Right lobe of liver (tissue), 6 donors: Measurements from ENCODE around the gene MSX1. TPM values are rescaled to one million over a fixed set of nuclear protein-coding genes. Genes with fewer than 3 reads are reported as not detected.

Source experiments
- ATAC-seq, 4 donors: fragments of 200-7000 bp; cut with Tn5 transposase; one replicate each; pipeline ENCODE4 v1.9.1; 2020; ENCODE audit warnings: mild to moderate bottlenecking in 4 of 4, moderate library complexity in 4 of 4
- DNase-seq, 3 donors: peaks; one replicate each; pipeline ENCODE4 v3.0.0-alpha.2; 2020
- H3K27ac ChIP-seq, 3 donors: fragments of 200-600 bp; one replicate each; pipeline ENCODE4 v1.8.0; 2022
- H3K27me3 ChIP-seq, 2 donors: fragments of 200-600 bp; one replicate each; pipeline ENCODE4 v1.8.0; 2022
- H3K36me3 ChIP-seq, 4 donors: fragments of 200-600 bp; sonication (generic) in 1 of 4; one replicate each; pipeline versions ENCODE4 v1.5.1 to v1.8.0; 2017 to 2022; ENCODE audit warnings: control low read depth in 1 of 4
- H3K4me1 ChIP-seq, 4 donors: fragments of 200-600 bp; sonication (generic) in 1 of 4; one replicate each; pipeline versions ENCODE4 v1.5.1 to v1.8.0; 2017 to 2022; ENCODE audit warnings: control low read depth in 1 of 4
- H3K4me3 ChIP-seq, 3 donors: fragments of 200-600 bp; one replicate each; pipeline ENCODE4 v1.8.0; 2022
- H3K9me3 ChIP-seq, 4 donors: fragments of 200-600 bp; sonication (generic) in 1 of 4; one replicate each; pipeline versions ENCODE4 v1.5.1 to v1.8.0; 2017 to 2022; ENCODE audit warnings: control low read depth in 1 of 4
- POLR2A ChIP-seq: fragments of 450-650 bp; IDR thresholded peaks from one replicate; pipeline ENCODE4 v1.6.1; 2017; ENCODE audit warnings: antibody characterized with exemption, mild to moderate bottlenecking
- WGBS: methylation state at CpG from one replicate; pipeline ENCODE4 v1.1.6; 2018; ENCODE audit warnings: low coverage, low lambda C conversion rate; ENCODE audit not compliant: insufficient coverage; ENCODE audit errors: missing lambda C conversion rate; 5-methylcytosine and 5-hydroxymethylcytosine counted together
- intact Hi-C, 2 donors: fragments of 100-400 bp; cut with DNase I; formaldehyde crosslinking; loops; one replicate each; pipeline versions ENCODE4 v1.11.2 to v1.14.1; 2022
- total RNA-seq, 6 experiments: library from RNA; depleted of rRNA in 2 of 6; stranded (reverse); fragments of >200 nt in 2 of 6; fragmentation: NEBNext Ultra II Directional in 3 of 6; extraction: Animal tissue kit (Norgen Biotek cat#: 25700) in 3 of 6; gene quantifications; one replicate each; pipeline versions ENCODE4 v1.1.0 to v1.2.4, GENCODE V29; 2016 to 2023
- TF ChIP-seq, protein P1 (sequence below), 4 donors: fragments of 200-600 bp in 3 of 4; fragments of 450-650 bp in 1 of 4; IDR thresholded peaks; one replicate each; pipeline versions ENCODE4 v1.5.1 to v1.8.0; 2016 to 2022; ENCODE audit warnings: antibody characterized with exemption in 4 of 4, mild to moderate bottlenecking in 2 of 4
- donor health status: DM: no; HTN: yes; CAD: no.
- donor health status: DM: no; HTN: no; CAD: no.
- donor health status: DM: no; HTN: no; CAD: no.
- donor health status: DM: no; HTN: yes; CAD: no.
- donor health status: DM: no; HTN: yes; CAD: no.

MSX1 gene
- total RNA-seq, 6 experiments from 2014 or later = 0.15 to 0.62 (median 0.31) TPM

DNA sequence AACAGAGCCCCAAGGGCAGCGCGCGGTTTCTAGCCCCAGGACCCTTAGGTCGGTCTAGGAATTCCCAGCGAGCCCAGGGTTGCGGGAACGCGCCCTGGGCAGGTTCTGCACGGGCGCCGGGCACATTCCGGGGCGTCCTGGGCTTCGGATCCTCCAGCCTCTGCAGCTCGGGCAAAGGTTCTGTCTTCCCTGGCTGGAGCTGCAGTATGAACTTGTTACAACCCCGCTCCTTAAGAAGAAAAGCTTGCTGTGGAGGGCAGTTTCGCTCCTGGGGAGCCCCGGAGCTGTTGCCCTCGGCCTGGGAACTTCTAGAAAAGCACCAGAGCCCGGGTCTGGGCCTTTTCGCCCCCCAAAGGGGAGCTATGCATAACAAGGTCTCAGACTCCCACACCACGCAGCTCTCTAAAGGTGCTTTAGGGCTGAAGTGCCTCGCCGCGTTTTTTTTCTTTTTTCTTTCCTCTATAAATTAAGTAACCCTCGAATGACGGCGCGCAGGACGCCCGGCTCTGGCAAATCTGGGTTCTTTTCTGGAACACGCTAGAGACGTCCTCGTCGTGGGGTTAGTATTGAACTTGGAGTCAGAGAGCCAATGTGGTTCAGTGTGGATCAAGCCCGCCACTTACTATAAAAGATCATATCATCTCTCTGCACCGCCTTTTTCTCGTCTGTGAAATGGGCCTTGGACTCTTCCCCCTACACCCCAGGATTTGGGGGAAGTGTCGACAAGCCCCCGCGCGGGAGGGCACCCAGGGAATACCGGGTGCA, 5.7 kb downstream of the MSX1 start:
- Histone ChIP-seq H3K4me1 (peaks cover 0 to 18% (median 0%) of the 10 kb centered on the region in 4 donors), H3K9me3 (no peaks in the 10 kb centered on the region), H3K27ac (no peak overlapping the region), H3K27me3 (peaks cover 4 to 80% of the 10 kb centered on the region in 2 donors), H3K36me3 (no peaks in the 10 kb centered on the region), H3K4me3 (no peak overlapping the region)
- intact Hi-C loops = no loop called here
- TF ChIP-seq, protein P1, sequence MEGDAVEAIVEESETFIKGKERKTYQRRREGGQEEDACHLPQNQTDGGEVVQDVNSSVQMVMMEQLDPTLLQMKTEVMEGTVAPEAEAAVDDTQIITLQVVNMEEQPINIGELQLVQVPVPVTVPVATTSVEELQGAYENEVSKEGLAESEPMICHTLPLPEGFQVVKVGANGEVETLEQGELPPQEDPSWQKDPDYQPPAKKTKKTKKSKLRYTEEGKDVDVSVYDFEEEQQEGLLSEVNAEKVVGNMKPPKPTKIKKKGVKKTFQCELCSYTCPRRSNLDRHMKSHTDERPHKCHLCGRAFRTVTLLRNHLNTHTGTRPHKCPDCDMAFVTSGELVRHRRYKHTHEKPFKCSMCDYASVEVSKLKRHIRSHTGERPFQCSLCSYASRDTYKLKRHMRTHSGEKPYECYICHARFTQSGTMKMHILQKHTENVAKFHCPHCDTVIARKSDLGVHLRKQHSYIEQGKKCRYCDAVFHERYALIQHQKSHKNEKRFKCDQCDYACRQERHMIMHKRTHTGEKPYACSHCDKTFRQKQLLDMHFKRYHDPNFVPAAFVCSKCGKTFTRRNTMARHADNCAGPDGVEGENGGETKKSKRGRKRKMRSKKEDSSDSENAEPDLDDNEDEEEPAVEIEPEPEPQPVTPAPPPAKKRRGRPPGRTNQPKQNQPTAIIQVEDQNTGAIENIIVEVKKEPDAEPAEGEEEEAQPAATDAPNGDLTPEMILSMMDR (IDR thresholded peaks at IDR 0.05) = no peak
- TF ChIP-seq POLR2A = no peak
- ATAC-seq (no peak), DNase-seq (no peak)
- 2% methylated on average over 28 of the region's 43 CpGs for WGBS

DNA sequence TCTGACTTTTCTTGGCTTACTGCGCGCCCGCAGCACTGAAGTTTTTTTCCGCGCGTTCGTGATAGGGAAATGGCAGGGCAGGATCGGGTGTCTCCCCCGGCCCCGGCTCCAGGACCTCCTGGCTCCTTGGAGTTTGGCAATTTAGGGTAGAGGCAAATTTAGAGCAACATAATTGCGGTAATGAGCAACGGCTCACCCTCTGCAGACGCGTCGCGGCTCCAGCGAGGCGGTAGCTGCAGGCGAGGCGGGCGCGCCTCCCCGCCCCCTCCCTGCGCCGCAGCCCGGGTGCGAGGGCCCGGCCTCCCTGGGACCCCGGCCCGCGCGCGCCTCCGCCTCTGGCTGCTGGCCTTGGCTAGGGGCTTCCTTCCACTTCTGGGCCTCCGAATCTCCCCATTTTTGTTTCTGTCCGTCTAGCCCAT, 6.2 kb downstream of the MSX1 start:
- Histone ChIP-seq H3K9me3 (no peaks in the 10 kb centered on the region), H3K4me3 (no peak overlapping the region), H3K27me3 (peaks cover 4 to 80% of the 10 kb centered on the region in 2 donors), H3K4me1 (peaks cover 0 to 13% (median 0%) of the 10 kb centered on the region in 4 donors), H3K36me3 (no peaks in the 10 kb centered on the region), H3K27ac (no peak overlapping the region)
- no peak for TF ChIP-seq POLR2A
- TF ChIP-seq, protein P1 (IDR thresholded peaks at IDR 0.05) = no peak
- WGBS = 1% methylated on average over 7 of the region's 36 CpGs
- ATAC-seq (no peak), DNase-seq (no peak)
- intact Hi-C loops = no loop called here

DNA sequence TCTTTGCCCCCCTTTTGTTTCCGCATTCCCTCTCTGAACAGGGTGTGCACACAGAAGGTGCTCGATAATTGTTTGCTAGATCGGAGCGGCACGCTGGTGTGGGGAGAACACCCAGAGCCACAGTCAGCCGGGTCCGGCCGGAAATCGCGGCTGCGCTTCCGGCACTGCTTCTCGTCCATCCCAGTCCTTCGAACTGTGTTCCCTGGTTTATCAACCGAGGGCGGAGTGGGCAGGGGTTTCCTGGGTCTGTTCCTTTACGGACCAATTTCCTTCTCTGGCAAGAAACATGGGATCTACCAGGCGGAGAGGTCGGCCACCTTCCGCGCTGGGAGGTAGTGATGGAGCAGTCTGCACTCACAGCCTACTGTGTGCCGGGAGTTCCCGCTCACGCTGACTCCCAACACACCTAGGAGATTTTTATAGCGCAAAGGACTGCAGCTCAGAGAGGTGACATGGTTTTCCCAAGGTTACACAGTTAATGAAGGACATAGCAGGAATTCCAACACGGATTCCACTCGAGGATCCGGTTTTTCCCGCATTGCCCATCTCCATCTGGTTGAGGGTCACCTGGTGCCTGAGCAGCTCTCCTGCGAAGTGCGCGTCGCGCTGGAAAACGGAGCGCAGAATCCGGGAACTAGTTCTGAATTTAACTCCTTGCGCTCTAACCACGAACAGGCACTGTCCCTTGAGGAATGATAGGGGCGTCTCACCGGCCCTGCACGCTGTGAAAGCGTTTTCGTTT, 6.8 kb downstream of the MSX1 start:
- Histone ChIP-seq H3K36me3 (no peaks in the 10 kb centered on the region), H3K27me3 (peaks cover 4 to 74% of the 10 kb centered on the region in 2 donors), H3K4me3 (no peak overlapping the region), H3K9me3 (no peaks in the 10 kb centered on the region), H3K27ac (no peak overlapping the region), H3K4me1 (peaks cover 0 to 13% (median 0%) of the 10 kb centered on the region in 4 donors)
- DNase-seq = no peak
- WGBS = 3% methylated on average over 26 of the region's 44 CpGs
- no peak for ATAC-seq
- TF ChIP-seq, protein P1 (IDR thresholded peaks at IDR 0.05) = no peak
- TF ChIP-seq POLR2A = no peak
- intact Hi-C loops = no loop called here

DNA sequence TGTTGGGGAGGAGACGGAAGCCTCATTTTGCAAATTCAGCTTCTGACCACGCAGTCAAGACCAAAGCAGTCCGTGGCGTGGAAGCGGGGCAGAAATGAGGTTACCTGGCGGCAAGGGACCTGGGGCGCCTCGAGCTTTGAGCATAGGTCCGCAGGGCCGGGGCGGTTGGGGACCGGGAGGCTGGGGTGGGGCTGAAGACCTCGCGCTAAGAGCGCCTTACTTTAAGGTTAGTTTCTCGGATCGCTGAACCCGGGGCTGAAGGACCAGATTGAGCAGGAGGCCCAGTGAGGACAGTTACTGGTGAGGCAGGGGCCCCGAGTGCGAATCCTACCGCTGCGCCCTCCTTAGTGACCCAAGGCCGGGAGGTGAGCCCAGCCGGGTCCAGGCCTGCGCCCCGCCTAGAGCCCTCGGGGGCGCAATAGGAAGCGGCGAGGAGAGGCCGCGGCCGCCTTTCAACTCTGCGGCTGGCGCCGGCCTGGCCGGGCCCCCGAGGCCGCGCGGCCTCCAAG, 7.5 kb downstream of the MSX1 start:
- ATAC-seq (no peak), DNase-seq (no peak)
- peaks cover 0 to 13% (median 0%) of the 10 kb centered on the region in 4 donors for H3K4me1 ChIP-seq
- TF ChIP-seq POLR2A = no peak
- TF ChIP-seq, protein P1 (IDR thresholded peaks at IDR 0.05) = no peak
- WGBS = 6% methylated on average over 6 of the region's 41 CpGs
- H3K4me3 ChIP-seq = no peak overlapping the region
- intact Hi-C loops = no loop called here
- peaks cover 4 to 69% of the 10 kb centered on the region in 2 donors for H3K27me3 ChIP-seq
- H3K27ac ChIP-seq = no peak overlapping the region
- no peaks in the 10 kb centered on the region for H3K36me3 ChIP-seq
- no peaks in the 10 kb centered on the region for H3K9me3 ChIP-seq
